HG03521 (cell line): ENCODE data around the gene BOD1L2.

Experiments used
- ATAC-seq: cut with Tn5 transposase; IDR thresholded peaks from one replicate; pipeline ENCODE4 v1.9.1; 2021; ENCODE audit warnings: mild to moderate bottlenecking, moderate library complexity; ENCODE audit not compliant: unreplicated experiment

BOD1L2 gene

GRCh38 chr18:57149531-57149930, 2.6 kb downstream of the BOD1L2 start:
- no peak for ATAC-seq

DNA sequence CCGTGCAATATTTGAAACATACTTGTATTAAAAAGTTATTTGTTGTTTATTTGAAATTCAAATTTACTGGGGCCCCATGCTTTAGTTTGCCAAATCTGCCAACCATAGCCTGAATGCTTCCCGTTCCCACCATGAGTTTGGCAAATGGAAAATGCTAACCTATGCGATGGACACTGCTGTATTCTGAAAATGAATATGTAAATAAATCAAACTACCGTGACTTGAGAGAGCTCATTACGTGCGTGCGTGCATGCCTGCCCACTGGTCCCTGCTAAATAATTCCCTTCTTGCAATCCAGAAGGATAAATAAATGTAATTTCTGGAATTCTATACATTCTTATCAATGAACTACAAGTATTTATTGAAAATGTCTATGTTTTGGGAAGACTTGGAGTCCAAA, 3.2 kb downstream of the BOD1L2 start:
- no peak for ATAC-seq

DNA sequence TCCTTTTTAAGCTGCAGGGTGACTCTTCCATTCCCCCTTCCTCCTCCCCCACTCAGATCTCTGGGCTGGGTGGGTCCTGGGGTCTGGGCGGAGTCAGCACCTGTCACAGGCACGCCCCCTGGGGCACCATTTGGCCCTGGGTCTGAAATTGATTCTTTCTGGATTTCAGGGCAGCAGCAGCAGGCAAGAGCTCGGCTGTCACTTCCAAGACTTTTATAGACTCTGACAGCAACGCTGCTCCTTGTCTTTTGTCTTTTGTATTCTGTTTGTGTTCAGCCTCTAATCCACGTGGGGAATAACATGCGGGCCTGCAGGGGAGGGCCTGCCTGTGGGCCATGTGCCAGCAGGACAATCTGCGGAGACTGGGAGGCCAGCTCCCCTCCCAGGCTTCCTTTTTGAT, 3.9 kb downstream of the BOD1L2 start:
- no peak for ATAC-seq

DNA sequence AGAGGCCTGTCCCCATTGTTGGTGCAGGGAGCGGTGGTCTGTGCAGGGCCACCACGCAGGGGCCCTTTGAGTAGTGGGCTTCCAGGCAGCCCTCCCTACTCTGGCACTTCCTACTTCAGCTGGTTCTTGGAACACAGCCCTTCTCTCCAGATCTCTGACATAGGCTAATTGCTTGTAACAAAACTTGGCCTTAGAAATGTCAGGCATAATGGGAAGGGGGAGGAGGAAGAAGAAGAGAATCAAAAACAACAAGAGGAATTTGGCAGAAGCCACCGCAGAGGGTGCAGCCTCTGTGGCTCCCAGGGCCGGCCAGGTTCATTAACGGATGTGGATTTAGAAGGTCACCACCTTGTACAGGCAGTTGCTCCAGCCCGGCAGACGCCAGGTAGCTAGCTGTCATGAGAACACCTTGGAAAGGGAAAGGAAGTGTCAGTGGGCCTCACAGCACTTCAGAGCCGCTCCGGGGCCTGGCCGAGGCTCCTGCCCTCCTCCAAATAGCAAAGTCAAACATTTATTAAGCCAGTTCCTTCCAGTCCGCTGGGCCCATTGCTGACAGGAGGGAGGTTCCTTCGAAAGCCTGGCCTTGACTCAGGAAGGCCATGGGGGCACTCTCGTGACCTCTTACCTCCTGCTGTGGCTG, 7.4 kb downstream of the BOD1L2 start:
- no peak for ATAC-seq

DNA sequence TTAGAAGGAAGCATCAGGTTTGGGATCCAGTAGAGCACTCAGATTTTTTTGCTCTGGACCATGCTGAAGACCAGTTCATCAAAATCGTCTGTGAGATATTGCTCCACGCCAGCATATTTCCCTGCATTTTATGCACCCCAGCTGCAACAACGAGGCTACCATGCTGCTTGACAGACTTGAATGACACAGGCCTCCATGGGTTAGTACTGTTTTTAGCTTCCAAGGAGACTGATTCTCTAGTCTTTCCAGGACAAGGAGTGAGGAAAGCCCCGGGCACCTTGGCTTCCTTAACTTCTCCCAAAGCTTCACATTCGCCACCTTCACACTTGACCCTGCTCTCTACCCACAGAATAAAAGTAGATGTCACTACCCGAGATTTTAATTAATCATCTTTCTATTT, 17.5 kb downstream of the BOD1L2 start:
- no peak for ATAC-seq

DNA sequence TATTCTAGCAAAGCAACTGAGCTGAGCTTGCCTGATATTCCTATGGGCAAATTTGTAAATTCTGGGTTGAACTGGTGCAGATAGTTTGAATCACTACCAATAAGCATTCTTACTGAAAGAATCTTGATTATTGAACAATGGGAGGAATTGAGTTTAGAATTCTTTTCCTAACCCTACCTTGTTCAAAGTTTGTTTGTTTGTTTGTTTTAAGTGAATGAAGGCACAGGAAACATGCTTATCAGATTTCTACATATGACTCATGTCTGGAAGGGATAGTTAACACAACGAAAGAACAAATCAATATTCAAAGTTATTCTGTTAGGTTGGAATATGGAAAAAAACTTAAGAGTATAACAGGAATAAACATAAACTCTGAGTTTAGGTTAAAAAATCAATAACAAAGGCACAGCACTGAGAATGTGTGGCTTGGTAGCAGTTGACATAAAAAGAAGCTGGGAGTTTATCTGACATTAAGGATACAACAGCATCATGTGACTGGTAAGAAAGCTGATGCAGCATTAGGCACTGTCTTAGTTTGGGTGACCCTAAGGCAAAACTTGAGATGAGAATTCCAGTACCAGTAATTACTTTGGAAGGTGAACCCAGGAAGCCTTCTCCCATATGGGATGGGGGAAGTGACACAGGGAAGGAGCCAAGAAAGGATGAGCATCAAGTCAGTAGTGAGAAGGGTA, 20.9 kb downstream of the BOD1L2 start:
- ATAC-seq: no peak

GRCh38 chr18:57171026-57171425, 24.1 kb downstream of the BOD1L2 start:
- no peak for ATAC-seq

DNA sequence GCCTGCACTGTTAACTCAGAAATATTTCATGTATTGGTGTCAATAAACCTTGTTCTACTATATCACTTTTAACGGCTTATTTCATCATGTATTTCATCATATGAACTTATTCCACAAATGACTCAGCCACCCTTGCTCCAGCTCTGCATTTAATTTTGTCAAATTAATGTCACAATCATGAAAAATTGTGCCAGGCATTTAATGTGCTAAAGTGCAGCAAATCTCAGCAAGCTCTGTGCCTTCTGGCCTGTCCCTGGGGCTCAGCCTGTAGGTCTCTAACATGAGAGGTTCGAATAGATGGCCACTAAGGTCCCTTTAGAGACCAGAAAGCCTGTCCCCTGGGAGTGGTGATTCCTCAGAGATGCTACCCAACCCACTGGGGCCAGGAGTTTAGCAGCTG, 28.6 kb downstream of the BOD1L2 start:
- ATAC-seq: no peak

GRCh38 chr18:57185434-57185833, 38.5 kb downstream of the BOD1L2 start:
- ATAC-seq: no peak

DNA sequence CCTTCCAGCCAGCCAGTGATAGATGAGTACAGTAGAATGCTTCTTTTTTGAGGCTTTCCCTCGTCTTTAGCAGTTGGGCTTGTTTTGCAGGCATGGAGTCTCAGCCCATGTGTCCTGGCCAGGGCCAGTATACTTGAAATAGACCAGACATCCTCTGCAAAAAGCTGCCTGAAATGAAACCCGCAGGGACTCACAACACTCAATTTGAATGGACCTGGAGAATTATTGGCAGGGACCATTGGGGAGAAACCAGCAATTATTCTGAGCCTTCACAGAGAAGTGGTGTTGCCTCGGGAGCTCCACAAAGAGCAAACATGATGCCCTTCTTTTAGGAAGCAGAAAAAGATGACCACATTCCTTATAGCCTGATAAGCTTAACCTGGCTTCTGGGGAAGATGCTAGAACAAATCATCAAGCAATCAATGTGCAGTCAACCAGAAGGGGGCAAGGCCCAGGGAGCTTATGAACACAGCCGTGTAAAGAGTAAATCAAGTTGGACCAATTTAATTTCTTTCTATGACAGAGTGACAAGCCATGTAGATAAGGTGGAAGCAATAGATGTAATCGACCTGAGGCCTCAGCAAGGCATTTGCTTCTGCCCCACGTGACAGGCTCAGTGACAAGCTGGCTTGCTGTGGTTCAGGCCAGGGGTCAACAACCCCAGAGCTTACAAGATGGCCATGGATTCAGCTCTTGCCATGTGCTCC, 42.1 kb downstream of the BOD1L2 start:
- ATAC-seq: no peak

DNA sequence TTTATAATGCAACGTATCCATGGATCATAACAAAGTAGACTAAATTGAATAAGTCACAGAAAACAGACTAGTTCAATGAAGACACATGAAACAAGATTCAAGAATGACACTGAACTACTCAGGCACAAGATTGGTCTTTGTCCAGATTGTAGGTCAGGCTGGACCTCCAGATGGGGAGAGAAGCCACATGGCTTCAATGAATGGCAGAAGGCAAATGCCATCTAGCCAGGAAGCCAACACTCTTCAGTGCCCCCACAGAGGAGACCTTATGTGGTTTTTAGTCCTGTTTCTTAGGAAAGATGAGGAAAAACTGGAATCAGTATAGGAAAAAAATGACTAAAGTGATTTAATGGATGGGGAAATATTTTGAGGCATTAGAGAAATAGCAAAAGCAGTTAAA, 43.1 kb downstream of the BOD1L2 start:
- no peak for ATAC-seq

- no peak for ATAC-seq
Observed at GRCh38 chr18:57194070-57194469, 47.2 kb downstream of the BOD1L2 start.

GRCh38 chr18:57194622-57195021, 47.7 kb downstream of the BOD1L2 start:
- no peak for ATAC-seq

DNA sequence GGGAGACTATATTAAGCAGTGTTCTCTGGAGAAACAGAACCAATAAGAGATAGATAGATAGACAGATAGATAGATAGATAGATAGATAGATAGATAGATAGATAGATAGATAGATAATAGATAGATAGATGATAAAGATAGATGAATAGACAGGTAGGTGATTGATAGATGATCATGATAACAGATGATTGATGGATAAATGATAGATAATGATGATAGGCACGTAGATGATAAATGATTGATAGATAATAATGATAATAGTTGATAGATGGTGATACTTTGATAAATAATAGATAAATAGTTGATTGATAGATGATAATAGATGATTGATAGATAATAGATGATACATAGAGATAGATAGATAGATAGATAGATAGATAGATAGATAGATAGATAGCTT, 48.5 kb downstream of the BOD1L2 start:
- no peak for ATAC-seq

DNA sequence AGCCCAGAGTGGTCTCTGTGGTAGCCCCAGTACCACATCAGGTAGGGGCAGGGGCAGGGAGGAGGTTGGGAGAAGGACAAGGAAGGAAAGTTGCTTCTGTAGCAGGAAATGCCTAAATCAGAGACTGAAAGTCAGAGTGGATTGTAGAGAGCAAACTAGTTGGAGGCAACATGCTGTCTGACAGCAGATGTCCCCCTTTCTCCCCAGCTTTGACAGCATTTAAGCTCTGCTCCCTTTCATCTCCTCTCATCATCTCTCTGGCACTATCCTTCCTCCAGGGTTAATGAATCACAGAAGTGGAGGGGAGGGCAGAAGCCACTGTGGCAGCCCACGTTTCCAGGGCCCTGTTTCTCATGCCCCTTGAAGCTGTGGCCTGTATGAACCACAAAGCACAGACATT, 50.4 kb downstream of the BOD1L2 start:
- ATAC-seq: no peak

GRCh38 chr18:57198073-57198472, 51.2 kb downstream of the BOD1L2 start:
- no peak for ATAC-seq
